Body of pancreas (tissue), 4 donors: ENCODE measurements around the gene PGP. TPM values are rescaled to one million over a fixed set of nuclear protein-coding genes. Genes with fewer than 3 reads are reported as not detected.

Experiments
- ATAC-seq: fragments of 150-250 bp; one replicate; pipeline ENCODE4 v1.9.1; 2016
- DNase-seq, 4 donors: peaks; one replicate each; pipeline ENCODE4 v3.0.0-alpha.2; 2019
- H3K27ac ChIP-seq, 4 donors: fragments of 200-600 bp; sonication (generic); 1 replicate in 3 of 4; 2 replicates in 1 of 4; pipeline versions ENCODE4 v1.5.1 to v1.6.1; 2016 to 2019; ENCODE audit warnings: mild to moderate bottlenecking in 1 of 4, mixed read lengths in 1 of 4, moderate library complexity in 1 of 4
- H3K27me3 ChIP-seq, 2 donors: fragments of 200-600 bp; sonication (generic); one replicate each; pipeline ENCODE4 v1.6.0; 2016; ENCODE audit warnings: mild to moderate bottlenecking in 1 of 2
- H3K36me3 ChIP-seq, 2 donors: fragments of 200-600 bp; sonication (generic); replicated peaks in 1 of 2; 2 replicates each; pipeline ENCODE4 v1.5.1; 2016; ENCODE audit warnings: low read depth in 2 of 2; ENCODE audit not compliant: insufficient read depth in 1 of 2
- H3K4me1 ChIP-seq: fragments of 200-600 bp; sonication (generic); one replicate; pipeline ENCODE4 v1.6.0; 2016
- H3K4me3 ChIP-seq, 2 donors: fragments of 200-600 bp; sonication (generic); 1 replicate in 1 of 2; 2 replicates in 1 of 2; pipeline ENCODE4 v1.5.1; 2016 to 2019
- H3K9me3 ChIP-seq, 3 donors: fragments of 200-600 bp; sonication (generic); 1 replicate in 2 of 3; 2 replicates in 1 of 3; pipeline ENCODE4 v1.5.1; 2016
- POLR2A ChIP-seq, 3 donors: fragments of 450-650 bp; IDR thresholded peaks; one replicate each; pipeline ENCODE4 v1.6.1; 2016; ENCODE audit warnings: antibody characterized with exemption in 3 of 3, mild to moderate bottlenecking in 2 of 3
- WGBS, 2 donors: methylation state at CpG; one replicate each; pipeline ENCODE4 v1.1.5; 2017; 5-methylcytosine and 5-hydroxymethylcytosine counted together
- intact Hi-C: fragments of 100-400 bp; cut with DNase I; formaldehyde crosslinking; loops from one replicate; pipeline ENCODE4 v1.15.1; 2023
- total RNA-seq, 2 donors: library from RNA; depleted of rRNA; stranded (reverse); fragments of >200 nt; gene quantifications; one replicate each; pipeline ENCODE4 v1.1.0, GENCODE V29; 2016
- TF ChIP-seq, protein P1 (sequence below), 7 experiments: fragments of 450-650 bp in 4 of 7; fragments of 200-600 bp in 3 of 7; sonication (generic) in 3 of 7; IDR thresholded peaks; one replicate each; pipeline ENCODE4 v1.5.1; 2016 to 2019; ENCODE audit warnings: antibody characterized with exemption in 7 of 7

Gene PGP
- total RNA-seq, 2 donors from 2014 or later = 7.8 to 15.8 TPM

DNA sequence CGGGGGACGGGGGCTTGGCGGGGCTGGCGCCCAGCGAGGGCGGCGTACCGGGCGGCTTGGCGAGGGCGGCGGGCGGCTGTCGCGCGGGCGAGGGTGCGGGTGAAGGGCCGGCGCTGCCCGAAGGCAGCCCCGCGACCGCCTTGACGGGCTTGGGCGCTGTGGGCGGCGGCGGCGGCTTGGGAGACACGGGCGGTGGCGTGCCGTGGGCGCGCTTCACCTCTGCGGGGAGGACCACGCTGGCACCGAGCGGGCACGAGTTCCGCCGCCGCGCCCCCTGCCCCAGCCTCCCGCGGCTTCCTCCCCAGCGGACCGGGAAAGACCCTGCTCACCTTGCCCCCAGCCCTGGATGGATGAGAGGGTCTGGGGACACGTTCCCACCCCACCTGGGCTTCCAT, 35.5 kb downstream of the PGP start:
- Histone ChIP-seq H3K9me3 (no peaks in the 10 kb centered on the region), H3K4me3 (no peak overlapping the region), H3K4me1 (no peaks in the 10 kb centered on the region), H3K36me3 (peaks cover 4 to 12% of the 10 kb centered on the region in 2 donors), H3K27ac (no peak overlapping the region), H3K27me3 (no peaks in the 10 kb centered on the region)
- no peak for DNase-seq
- 56 to 81% methylated on average over 3 to 22 of the region's 50 CpGs for WGBS, 2 donors
- intact Hi-C loops = no loop called here
- TF ChIP-seq POLR2A (IDR thresholded peaks at IDR 0.05) = no peak
- TF ChIP-seq, protein P1, sequence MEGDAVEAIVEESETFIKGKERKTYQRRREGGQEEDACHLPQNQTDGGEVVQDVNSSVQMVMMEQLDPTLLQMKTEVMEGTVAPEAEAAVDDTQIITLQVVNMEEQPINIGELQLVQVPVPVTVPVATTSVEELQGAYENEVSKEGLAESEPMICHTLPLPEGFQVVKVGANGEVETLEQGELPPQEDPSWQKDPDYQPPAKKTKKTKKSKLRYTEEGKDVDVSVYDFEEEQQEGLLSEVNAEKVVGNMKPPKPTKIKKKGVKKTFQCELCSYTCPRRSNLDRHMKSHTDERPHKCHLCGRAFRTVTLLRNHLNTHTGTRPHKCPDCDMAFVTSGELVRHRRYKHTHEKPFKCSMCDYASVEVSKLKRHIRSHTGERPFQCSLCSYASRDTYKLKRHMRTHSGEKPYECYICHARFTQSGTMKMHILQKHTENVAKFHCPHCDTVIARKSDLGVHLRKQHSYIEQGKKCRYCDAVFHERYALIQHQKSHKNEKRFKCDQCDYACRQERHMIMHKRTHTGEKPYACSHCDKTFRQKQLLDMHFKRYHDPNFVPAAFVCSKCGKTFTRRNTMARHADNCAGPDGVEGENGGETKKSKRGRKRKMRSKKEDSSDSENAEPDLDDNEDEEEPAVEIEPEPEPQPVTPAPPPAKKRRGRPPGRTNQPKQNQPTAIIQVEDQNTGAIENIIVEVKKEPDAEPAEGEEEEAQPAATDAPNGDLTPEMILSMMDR (IDR thresholded peaks at IDR 0.05) = no peak
- ATAC-seq = no peak

GRCh38 chr16:2178321-2179106, 36.1 kb downstream of the PGP start:
- ATAC-seq (no peak), DNase-seq (no peak)
- no peak overlapping the region for H3K4me3 ChIP-seq
- intact Hi-C loops = no loop called here
- TF ChIP-seq, protein P1 (IDR thresholded peaks at IDR 0.05) = no peak
- no peak for TF ChIP-seq POLR2A (IDR thresholded peaks at IDR 0.05)
- H3K36me3 ChIP-seq = peaks cover 10 to 18% of the 10 kb centered on the region in 2 donors
- H3K27me3 ChIP-seq = no peaks in the 10 kb centered on the region
- 33 to 56% methylated on average over 28 to 62 of the region's 106 CpGs for WGBS, 2 donors
- no peaks in the 10 kb centered on the region for H3K4me1 ChIP-seq
- H3K27ac ChIP-seq = no peak overlapping the region
- no peaks in the 10 kb centered on the region for H3K9me3 ChIP-seq

DNA sequence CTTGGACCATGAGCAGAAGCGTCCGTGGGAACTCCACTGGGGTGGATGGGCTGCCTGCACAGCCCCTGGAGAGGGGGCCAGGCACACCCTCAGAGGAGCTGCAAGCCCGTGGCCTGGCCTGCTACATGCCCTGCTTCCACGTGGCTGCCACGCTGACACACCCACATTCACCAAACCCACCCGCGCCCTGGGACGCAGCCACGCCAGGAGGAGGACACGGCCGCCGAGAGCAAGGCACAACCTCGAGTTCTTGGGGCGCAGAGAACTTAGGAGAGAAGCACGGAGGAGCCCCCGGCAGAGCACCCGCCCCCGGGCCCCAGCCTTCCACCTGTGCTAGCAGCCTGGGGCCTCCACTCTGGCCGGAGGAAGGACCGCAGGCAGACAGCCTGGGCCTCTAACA, 37.1 kb downstream of the PGP start:
- DNase-seq = no peak
- peaks cover 10 to 23% of the 10 kb centered on the region in 2 donors for H3K36me3 ChIP-seq
- 92 to 99% methylated on average over 17 to 19 of the region's 20 CpGs for WGBS, 2 donors
- H3K4me1 ChIP-seq = no peaks in the 10 kb centered on the region
- no peak for ATAC-seq
- no peaks in the 10 kb centered on the region for H3K9me3 ChIP-seq
- no peak overlapping the region for H3K27ac ChIP-seq
- no peaks in the 10 kb centered on the region for H3K27me3 ChIP-seq
- TF ChIP-seq, protein P1 (IDR thresholded peaks at IDR 0.05) = no peak
- TF ChIP-seq POLR2A (IDR thresholded peaks at IDR 0.05) = no peak
- no peak overlapping the region for H3K4me3 ChIP-seq
- intact Hi-C loops = no loop called here

GRCh38 chr16:2177101-2177500, 37.5 kb downstream of the PGP start:
- Histone ChIP-seq H3K4me1 (no peaks in the 10 kb centered on the region), H3K4me3 (no peak overlapping the region), H3K27me3 (no peaks in the 10 kb centered on the region), H3K36me3 (peaks cover 10 to 23% of the 10 kb centered on the region in 2 donors), H3K9me3 (no peaks in the 10 kb centered on the region), H3K27ac (no peak overlapping the region)
- 91 to 95% methylated on average over 16 of the region's 18 CpGs for WGBS, 2 donors
- DNase-seq (no peak), ATAC-seq (no peak)
- TF ChIP-seq, protein P1 (IDR thresholded peaks at IDR 0.05) = no peak
- TF ChIP-seq POLR2A (IDR thresholded peaks at IDR 0.05) = no peak
- intact Hi-C loops = no loop called here

- H3K36me3 ChIP-seq = peaks cover 10 to 23% of the 10 kb centered on the region in 2 donors
- H3K27me3 ChIP-seq = no peaks in the 10 kb centered on the region
- no peak overlapping the region for H3K27ac ChIP-seq
- H3K4me3 ChIP-seq = no peak overlapping the region
- H3K4me1 ChIP-seq = no peaks in the 10 kb centered on the region
- intact Hi-C loops = no loop called here
- TF ChIP-seq POLR2A (IDR thresholded peaks at IDR 0.05) = no peak
- TF ChIP-seq, protein P1 (IDR thresholded peaks at IDR 0.05) = no peak
- DNase-seq (no peak), ATAC-seq (no peak)
- 92 to 93% methylated on average over 7 to 20 of the region's 23 CpGs for WGBS, 2 donors
- no peaks in the 10 kb centered on the region for H3K9me3 ChIP-seq
Measured at GRCh38 chr16:2176047-2176446, 38.6 kb downstream of the PGP start.
